Keratinocyte (primary cell): ENCODE measurements around the gene MITD1.

Experiments used
- EZH2 ChIP-seq: IDR thresholded peaks from one replicate; pipeline ENCODE4 v1.6.1; 2012; ENCODE audit warnings: inconsistent platforms, mild to moderate bottlenecking, low read length, moderate library complexity
- TF ChIP-seq, protein P1 (sequence below), 3 experiments: IDR thresholded peaks in 1 of 3; conservative IDR thresholded peaks in 1 of 3; optimal IDR thresholded peaks in 1 of 3; 2 replicates in 2 of 3; 3 replicates in 1 of 3; pipeline versions ENCODE3 to v1.5.1; 2011; ENCODE audit warnings: low read length in 3 of 3, mild to moderate bottlenecking in 3 of 3, moderate library complexity in 2 of 3, control low read depth in 1 of 3, inconsistent platforms in 1 of 3; ENCODE audit not compliant: insufficient read depth in 2 of 3; ENCODE audit errors: extremely low read depth in 1 of 3

GRCh38 chr2:99140860-99141109 lies 40.1 kb downstream of the MITD1 start:
- TF ChIP-seq, protein P1, sequence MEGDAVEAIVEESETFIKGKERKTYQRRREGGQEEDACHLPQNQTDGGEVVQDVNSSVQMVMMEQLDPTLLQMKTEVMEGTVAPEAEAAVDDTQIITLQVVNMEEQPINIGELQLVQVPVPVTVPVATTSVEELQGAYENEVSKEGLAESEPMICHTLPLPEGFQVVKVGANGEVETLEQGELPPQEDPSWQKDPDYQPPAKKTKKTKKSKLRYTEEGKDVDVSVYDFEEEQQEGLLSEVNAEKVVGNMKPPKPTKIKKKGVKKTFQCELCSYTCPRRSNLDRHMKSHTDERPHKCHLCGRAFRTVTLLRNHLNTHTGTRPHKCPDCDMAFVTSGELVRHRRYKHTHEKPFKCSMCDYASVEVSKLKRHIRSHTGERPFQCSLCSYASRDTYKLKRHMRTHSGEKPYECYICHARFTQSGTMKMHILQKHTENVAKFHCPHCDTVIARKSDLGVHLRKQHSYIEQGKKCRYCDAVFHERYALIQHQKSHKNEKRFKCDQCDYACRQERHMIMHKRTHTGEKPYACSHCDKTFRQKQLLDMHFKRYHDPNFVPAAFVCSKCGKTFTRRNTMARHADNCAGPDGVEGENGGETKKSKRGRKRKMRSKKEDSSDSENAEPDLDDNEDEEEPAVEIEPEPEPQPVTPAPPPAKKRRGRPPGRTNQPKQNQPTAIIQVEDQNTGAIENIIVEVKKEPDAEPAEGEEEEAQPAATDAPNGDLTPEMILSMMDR (optimal IDR thresholded peaks at IDR 0.05 in 1 of 3, IDR thresholded peaks at IDR 0.05 in 1 of 3, conservative IDR thresholded peaks at IDR 0.05 in 1 of 3; ENCODE audit: extremely low read depth in 1 of 3, insufficient read depth in 2 of 3, low read length in 3 of 3), result no peak
- TF ChIP-seq EZH2, result no peak
